ENCODE results near the gene CSNK1G3. TPM values are rescaled to one million over a fixed set of nuclear protein-coding genes. Genes with fewer than 3 reads are reported as not detected.
A peak's percentile ranks its signal among the peaks of the same experiment; 100 is the strongest.

The CSNK1G3 gene
- total and polyA plus RNA-seq, 2 of the 4 experiments (the other 2 are of a cell fraction): 16.4 to 26.2 TPM

- H2BK120ac ChIP-seq (ENCODE audit: low read depth, low read length): no peak overlapping the region
- H3K56ac ChIP-seq (ENCODE audit: extremely low read depth, insufficient read depth, low read length): no peak overlapping the region
- H2BK5ac ChIP-seq (ENCODE audit: low read depth, low read length, poor library complexity, severe bottlenecking): no peak overlapping the region
- no peaks in the 10 kb centered on the region for H3K9me3 ChIP-seq (ENCODE audit: control insufficient read depth, insufficient read depth, low read length)
- intact Hi-C loops (cut with micrococcal nuclease): no loop called here
- H3K4me3 ChIP-seq (ENCODE audit: insufficient read depth, low read depth, low read length): no peak overlapping the region
- H3K9me1 ChIP-seq (ENCODE audit: insufficient read depth, low read length): peaks cover 3% of the 10 kb centered on the region; the same call in 1 of the 2 replicates
- no peak overlapping the region for H2AK5ac ChIP-seq (ENCODE audit: low read depth, low read length)
- no peak overlapping the region for H3K18ac ChIP-seq (ENCODE audit: low read depth, low read length)
- H4K20me1 ChIP-seq (ENCODE audit: insufficient read depth, low read length): peaks cover 36% of the 10 kb centered on the region
- no peak overlapping the region for H3K23ac ChIP-seq (ENCODE audit: low read depth, low read length)
- H3K4me1 ChIP-seq (ENCODE audit: control insufficient read depth, insufficient read depth, low read length): peaks cover 2% of the 10 kb centered on the region; the same call in 1 of the 2 replicates
- DNase-seq (no peak), ATAC-seq (ENCODE audit: low read depth) (no peak)
- WGBS, 2 experiments (ENCODE audit: extremely low coverage in 2 of 2, insufficient read length in 1 of 2): 67% methylated on average over 2 of the region's 8 CpGs; no CpG with 5 or more reads in 1 of the 2 experiments
- no peak overlapping the region for H3K4ac ChIP-seq (ENCODE audit: low read depth, low read length)
- H3K14ac ChIP-seq (replicated peaks; ENCODE audit: low read depth, low read length): no peak overlapping the region
- H4K5ac ChIP-seq (ENCODE audit: low read depth, low read length): no peak overlapping the region
- no peak overlapping the region for H4K8ac ChIP-seq (ENCODE audit: low read depth in 2 of 2, low read length in 2 of 2)
- POLR2A ChIA-PET (ENCODE audit: unreplicated experiment): no interaction called here
- no peak overlapping the region for H3K4me2 ChIP-seq (ENCODE audit: low read depth, low read length)
- H3K27ac ChIP-seq (ENCODE audit: insufficient read depth, low read length): no peak overlapping the region
- no peak overlapping the region for H4K91ac ChIP-seq (ENCODE audit: insufficient read depth, low read depth, low read length)
- in situ Hi-C loops (cut with MboI; ENCODE audit: low sequenced_read_pairs): no loop called here
- no peaks in the 10 kb centered on the region for H3K27me3 ChIP-seq (ENCODE audit: control insufficient read depth, insufficient read depth, low read length)
- TF ChIP-seq ELK1 (IDR thresholded peaks at IDR 0.05; ENCODE audit: borderline replicate concordance, low read depth, low read length) (no peak), MAFK (IDR thresholded peaks at IDR 0.05; ENCODE audit: low read depth, low read length) (0 out of 2 replicates have a peak, but pooled peaks have one; percentile 22)
- BruUV-seq (replicated peaks): no TSS peak
- no peaks in the 10 kb centered on the region for H3K36me3 ChIP-seq (ENCODE audit: control insufficient read depth, insufficient read depth, low read length)
- no peak overlapping the region for H2BK20ac ChIP-seq (ENCODE audit: low read depth, low read length)
- H2AFZ ChIP-seq (replicated peaks; ENCODE audit: low read length, poor library complexity): no peak overlapping the region
- dilution Hi-C loops (cut with HindIII; ENCODE audit: low sequenced_read_pairs, unreplicated experiment): no loop called here
- no peak overlapping the region for H2AK9ac ChIP-seq (replicated peaks; ENCODE audit: low read depth, low read length, poor library complexity)
- CTCF ChIA-PET: no interaction called here
- H2BK15ac ChIP-seq (ENCODE audit: low read depth, low read length): no peak overlapping the region
- no peak overlapping the region for H3K9ac ChIP-seq (ENCODE audit: low read depth, low read length)
- peaks cover 23 to 44% of the 10 kb centered on the region in 2 experiments for H3K79me1 ChIP-seq (ENCODE audit: low read depth in 1 of 2, low read length in 2 of 2)
Observed at GRCh38 chr5:123538670-123539459, 26.9 kb downstream of the CSNK1G3 start.

All from IMR-90 (cell line).